Activated B cell treated with CpG ODN at 0.5 μM for 24 hours (primary cell): Measurements from ENCODE around the gene CACNB1. TPM values are rescaled to one million over a fixed set of nuclear protein-coding genes. Genes with fewer than 3 reads are reported as not detected.

ENCODE experiments used
- ATAC-seq: fragments of 200-7000 bp; cut with Tn5 transposase; one replicate; pipeline ENCODE4 v1.10.0; 2021; ENCODE audit warnings: low read depth, mild to moderate bottlenecking, moderate library complexity
- CTCF ChIA-PET: fragments of 350-600 bp; sonication (Branson Sonifier 250); formaldehyde crosslinking; loops from one replicate; lab custom pipeline; 2021; ENCODE audit warnings: antibody characterized with exemption; lab: Charles Lee
- POLR2A ChIA-PET: fragments of 350-600 bp; sonication (Branson Sonifier 250); formaldehyde crosslinking; loops from one replicate; lab custom pipeline; 2021; ENCODE audit warnings: antibody characterized with exemption; lab: Charles Lee
- DNase-seq: peaks from one replicate; pipeline ENCODE4 v3.0.0; 2022
- H3K27ac Mint-ChIP-seq: one replicate; pipeline ENCODE4 v1.8.0; 2020; ENCODE audit warnings: mixed read lengths
- H3K27me3 Mint-ChIP-seq: one replicate; pipeline ENCODE4 v1.8.0; 2021; ENCODE audit warnings: mixed read lengths
- H3K36me3 Mint-ChIP-seq: one replicate; pipeline ENCODE4 v1.8.0; 2021; ENCODE audit warnings: low read depth, mixed read lengths
- H3K4me1 Mint-ChIP-seq: one replicate; pipeline ENCODE4 v1.8.0; 2021; ENCODE audit warnings: mixed read lengths
- H3K4me3 Mint-ChIP-seq: one replicate; pipeline ENCODE4 v1.8.0; 2020; ENCODE audit warnings: mild to moderate bottlenecking, mixed read lengths
- H3K9me3 Mint-ChIP-seq: one replicate; pipeline ENCODE4 v1.8.0; 2020; ENCODE audit warnings: mixed read lengths
- CTCF ChIP-seq: fragments of 200-600 bp; IDR thresholded peaks from one replicate; pipeline ENCODE4 v1.8.0; 2022; ENCODE audit warnings: antibody characterized with exemption, mild to moderate bottlenecking
- intact Hi-C: fragments of 100-400 bp; cut with micrococcal nuclease; formaldehyde crosslinking; loops from one replicate; pipeline ENCODE4 v1.15.1; 2024
- total RNA-seq: library from RNA; stranded (reverse); gene quantifications from 2 replicates; pipeline ENCODE4 v1.2.3, GENCODE V29; 2022

The CACNB1 gene
- total RNA-seq, 1 donor from 2014 or later, result 5.7 TPM

GRCh38 chr17:39219647-39220154 is 22.2 kb upstream of the CACNB1 start:
- Mint-ChIP-seq H3K36me3 (no peaks in the 10 kb centered on the region), H3K4me1 (peaks cover 5% of the 10 kb centered on the region), H3K27ac (no peak overlapping the region), H3K4me3 (no peak overlapping the region), H3K27me3 (peaks cover 28% of the 10 kb centered on the region), H3K9me3 (no peaks in the 10 kb centered on the region)
- intact Hi-C loops, result no loop called here
- no peak for TF ChIP-seq CTCF
- no peak for ATAC-seq
- DNase-seq, result no peak
- ChIA-PET POLR2A (no interaction called here), CTCF (no interaction called here)

GRCh38 chr17:39218906-39219305 is 21.4 kb upstream of the CACNB1 start:
- no peak for TF ChIP-seq CTCF
- Mint-ChIP-seq H3K4me1 (peaks cover 2% of the 10 kb centered on the region), H3K36me3 (no peaks in the 10 kb centered on the region), H3K27ac (no peak overlapping the region), H3K9me3 (no peaks in the 10 kb centered on the region), H3K27me3 (peaks cover 27% of the 10 kb centered on the region), H3K4me3 (no peak overlapping the region)
- POLR2A ChIA-PET, result no interaction called here
- intact Hi-C loops, result no loop called here
- DNase-seq (no peak), ATAC-seq (no peak)
- CTCF ChIA-PET, result interaction anchor here (0.7 kb wide), 1 partner anchor 13 kb away, joined by 4 read pairs; no protein-coding TSS in a partner anchor

- H3K9me3 Mint-ChIP-seq, result no peaks in the 10 kb centered on the region
- no peaks in the 10 kb centered on the region for H3K4me1 Mint-ChIP-seq
- ATAC-seq, result no peak
- no peak for TF ChIP-seq CTCF
- DNase-seq, result no peak
- no peak overlapping the region for H3K4me3 Mint-ChIP-seq
- H3K36me3 Mint-ChIP-seq, result no peaks in the 10 kb centered on the region
- CTCF ChIA-PET, result no interaction called here
- POLR2A ChIA-PET, result interaction anchor here (0.7 kb wide), 1 partner anchor 13 kb away, joined by 3 read pairs; no protein-coding TSS in a partner anchor
- intact Hi-C loops, result no loop called here
- no peak overlapping the region for H3K27ac Mint-ChIP-seq
- peaks cover 28% of the 10 kb centered on the region for H3K27me3 Mint-ChIP-seq
Observed at GRCh38 chr17:39217734-39218369, 20.4 kb upstream of the CACNB1 start.

GRCh38 chr17:39213852-39214251 is 16.4 kb upstream of the CACNB1 start:
- ChIA-PET POLR2A (no interaction called here), CTCF (interaction anchor here (1.8 kb wide), 1 partner anchor 18 kb away, joined by 6 read pairs; no protein-coding TSS in a partner anchor)
- H3K27ac Mint-ChIP-seq, result no peak overlapping the region
- no peak for TF ChIP-seq CTCF
- H3K36me3 Mint-ChIP-seq, result no peaks in the 10 kb centered on the region
- intact Hi-C loops, result no loop called here
- H3K27me3 Mint-ChIP-seq, result peaks cover 32% of the 10 kb centered on the region
- no peaks in the 10 kb centered on the region for H3K9me3 Mint-ChIP-seq
- H3K4me3 Mint-ChIP-seq, result no peak overlapping the region
- no peak for DNase-seq
- ATAC-seq, result no peak
- H3K4me1 Mint-ChIP-seq, result peaks cover 16% of the 10 kb centered on the region

- ATAC-seq (no peak), DNase-seq (no peak)
- Mint-ChIP-seq H3K4me3 (no peak overlapping the region), H3K4me1 (peaks cover 25% of the 10 kb centered on the region), H3K27ac (no peak overlapping the region), H3K27me3 (peaks cover 32% of the 10 kb centered on the region), H3K36me3 (no peaks in the 10 kb centered on the region), H3K9me3 (no peaks in the 10 kb centered on the region)
- ChIA-PET POLR2A (interaction anchor here (0.7 kb wide), 1 partner anchor 13 kb away, joined by 3 read pairs; the partner anchor contains the start of gene STAC2), CTCF (interaction anchor here (1.8 kb wide), 1 partner anchor 19 kb away, joined by 6 read pairs; no protein-coding TSS in a partner anchor)
- TF ChIP-seq CTCF, result no peak
- intact Hi-C loops, result no loop called here
Observed at GRCh38 chr17:39212841-39213480, 15.5 kb upstream of the CACNB1 start.
